Stimulated activated naive CD4-positive, alpha-beta T cell (primary cell): Measurements from ENCODE around the gene RPS6KB2.

Experiments
- DNase-seq, 6 experiments: peaks; one replicate each; lab custom pipeline; 2025; lab: John Stamatoyannopoulos, UW

Gene RPS6KB2

GRCh38 chr11:67429722-67430121 is 1.4 kb downstream of the RPS6KB2 start:
- DNase-seq = no peak

DNA sequence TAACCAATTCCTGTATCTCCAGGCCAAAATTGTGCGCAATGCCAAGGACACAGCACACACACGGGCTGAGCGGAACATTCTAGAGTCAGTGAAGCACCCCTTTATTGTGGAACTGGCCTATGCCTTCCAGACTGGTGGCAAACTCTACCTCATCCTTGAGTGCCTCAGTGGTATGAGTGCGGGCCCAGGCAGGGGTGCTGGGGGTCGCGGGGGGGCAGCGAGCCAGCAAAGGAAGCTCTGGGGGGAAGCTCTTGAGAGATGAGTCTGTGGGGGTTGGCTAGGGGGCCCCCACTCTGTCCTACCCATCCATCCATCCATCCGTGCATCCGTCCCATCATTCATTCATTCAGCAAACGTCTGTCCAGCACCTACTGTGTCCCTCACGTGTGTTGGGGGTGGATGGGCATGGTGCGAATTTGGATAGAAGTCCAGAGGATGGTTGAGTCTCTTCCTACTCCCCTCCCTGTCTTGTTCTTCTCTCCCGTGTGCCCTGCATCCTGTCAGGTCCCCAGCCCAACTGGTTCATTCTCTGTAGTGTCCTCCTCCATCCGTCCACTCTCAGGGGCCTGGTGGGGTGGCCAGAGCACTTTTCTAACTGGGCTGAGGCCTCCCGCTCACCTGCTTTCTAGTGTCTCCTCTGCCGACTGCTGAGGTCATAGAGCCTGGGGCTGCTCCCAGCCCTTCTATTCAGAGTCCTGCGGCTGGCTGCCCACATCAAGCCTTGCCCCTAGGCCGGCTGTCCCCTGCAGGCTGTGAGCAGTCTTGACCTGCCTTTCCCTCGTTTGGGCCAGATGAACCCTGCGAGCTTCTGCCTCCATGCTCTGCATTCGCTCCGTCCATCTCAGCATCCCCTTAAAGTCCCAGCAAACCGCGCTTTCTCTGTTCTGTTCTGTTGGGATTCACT is 3.3 kb downstream of the RPS6KB2 start:
- no peak for DNase-seq

DNA sequence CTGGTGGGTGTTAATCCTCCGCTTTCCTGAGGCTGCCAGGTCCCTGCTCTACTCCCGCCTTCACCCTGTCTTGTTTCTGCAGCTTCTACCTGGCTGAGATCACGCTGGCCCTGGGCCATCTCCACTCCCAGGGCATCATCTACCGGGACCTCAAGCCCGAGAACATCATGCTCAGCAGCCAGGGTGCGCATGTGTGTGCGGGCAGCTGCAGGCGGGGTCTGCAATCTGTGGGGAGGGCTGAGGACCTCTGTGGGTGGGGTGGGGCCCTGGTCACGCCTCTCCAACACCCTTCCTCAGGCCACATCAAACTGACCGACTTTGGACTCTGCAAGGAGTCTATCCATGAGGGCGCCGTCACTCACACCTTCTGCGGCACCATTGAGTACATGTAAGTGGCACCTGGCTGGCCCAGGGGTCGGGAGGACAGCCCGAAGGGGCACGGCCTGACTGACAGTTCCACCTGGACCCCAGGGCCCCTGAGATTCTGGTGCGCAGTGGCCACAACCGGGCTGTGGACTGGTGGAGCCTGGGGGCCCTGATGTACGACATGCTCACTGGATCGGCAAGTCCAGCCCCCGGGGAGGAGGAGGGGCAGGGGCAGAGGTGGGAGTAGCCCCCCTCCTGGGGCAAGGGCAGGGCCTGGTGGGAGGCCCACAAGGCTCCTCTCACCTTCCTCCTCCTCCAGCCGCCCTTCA is 4.5 kb downstream of the RPS6KB2 start:
- DNase-seq = no peak

DNA sequence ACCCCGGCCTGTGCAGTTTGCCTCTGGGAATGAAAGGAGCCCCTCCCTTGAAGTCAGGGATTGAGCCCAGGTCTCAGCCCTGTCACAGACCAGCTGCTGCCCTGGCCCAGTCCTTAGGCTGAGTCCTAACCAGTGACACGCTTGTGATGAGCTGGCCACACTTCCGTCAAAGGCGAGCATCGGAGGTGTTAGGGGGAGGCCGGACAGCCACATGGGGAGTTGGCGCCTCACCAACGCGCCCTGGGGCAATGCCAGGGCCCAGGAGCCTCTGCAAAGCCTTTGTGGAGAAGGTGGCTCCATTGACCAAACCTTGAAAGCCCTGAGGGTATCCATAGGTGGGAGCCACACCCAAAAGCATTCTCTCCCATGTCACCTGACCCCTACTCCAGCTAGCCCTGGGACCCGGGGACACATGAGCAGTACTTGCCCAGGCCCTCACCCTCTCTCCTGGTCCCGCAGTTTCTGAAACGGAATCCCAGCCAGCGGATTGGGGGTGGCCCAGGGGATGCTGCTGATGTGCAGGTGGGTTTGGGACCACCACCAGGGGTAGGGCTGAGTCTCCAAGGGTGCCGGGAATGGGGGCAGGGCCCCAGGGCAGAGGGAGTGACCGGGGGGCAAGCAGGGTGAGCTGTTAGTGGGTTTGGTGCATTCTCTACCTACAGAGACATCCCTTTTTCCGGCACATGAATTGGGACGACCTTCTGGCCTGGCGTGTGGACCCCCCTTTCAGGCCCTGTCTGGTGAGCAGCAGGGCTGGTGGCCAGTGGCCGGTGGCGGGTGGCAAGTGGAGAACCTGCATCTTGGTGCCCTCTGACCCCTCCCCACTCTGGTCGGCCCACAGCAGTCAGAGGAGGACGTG is 5.5 kb downstream of the RPS6KB2 start:
- no peak for DNase-seq

- DNase-seq = peak in 1 of 6 experiments; percentile 15
These were observed 6.1 kb downstream of the RPS6KB2 start for GRCh38 chr11:67434395-67434881.

DNA sequence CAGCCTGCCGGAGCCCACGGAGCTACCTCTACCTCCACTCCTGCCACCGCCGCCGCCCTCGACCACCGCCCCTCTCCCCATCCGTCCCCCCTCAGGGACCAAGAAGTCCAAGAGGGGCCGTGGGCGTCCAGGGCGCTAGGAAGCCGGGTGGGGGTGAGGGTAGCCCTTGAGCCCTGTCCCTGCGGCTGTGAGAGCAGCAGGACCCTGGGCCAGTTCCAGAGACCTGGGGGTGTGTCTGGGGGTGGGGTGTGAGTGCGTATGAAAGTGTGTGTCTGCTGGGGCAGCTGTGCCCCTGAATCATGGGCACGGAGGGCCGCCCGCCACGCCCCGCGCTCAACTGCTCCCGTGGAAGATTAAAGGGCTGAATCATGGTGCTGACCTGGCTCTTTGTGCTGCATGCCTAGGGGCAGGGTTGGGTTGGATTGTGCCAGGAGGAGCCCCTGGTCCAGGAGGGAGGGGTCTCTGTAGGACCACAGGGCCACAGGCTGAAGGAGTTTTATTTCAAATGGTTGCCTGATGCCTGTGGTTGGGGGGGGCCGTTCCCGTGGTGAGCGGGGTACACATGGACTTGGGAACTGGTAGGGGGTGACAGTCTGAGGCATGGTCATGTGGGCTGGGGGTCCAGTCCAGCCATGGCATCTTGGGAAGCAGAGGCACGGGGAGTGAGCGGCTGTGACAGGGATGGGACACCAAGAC is 6.9 kb downstream of the RPS6KB2 start:
- peak in 1 of 6 experiments; percentile 15 for DNase-seq

DNA sequence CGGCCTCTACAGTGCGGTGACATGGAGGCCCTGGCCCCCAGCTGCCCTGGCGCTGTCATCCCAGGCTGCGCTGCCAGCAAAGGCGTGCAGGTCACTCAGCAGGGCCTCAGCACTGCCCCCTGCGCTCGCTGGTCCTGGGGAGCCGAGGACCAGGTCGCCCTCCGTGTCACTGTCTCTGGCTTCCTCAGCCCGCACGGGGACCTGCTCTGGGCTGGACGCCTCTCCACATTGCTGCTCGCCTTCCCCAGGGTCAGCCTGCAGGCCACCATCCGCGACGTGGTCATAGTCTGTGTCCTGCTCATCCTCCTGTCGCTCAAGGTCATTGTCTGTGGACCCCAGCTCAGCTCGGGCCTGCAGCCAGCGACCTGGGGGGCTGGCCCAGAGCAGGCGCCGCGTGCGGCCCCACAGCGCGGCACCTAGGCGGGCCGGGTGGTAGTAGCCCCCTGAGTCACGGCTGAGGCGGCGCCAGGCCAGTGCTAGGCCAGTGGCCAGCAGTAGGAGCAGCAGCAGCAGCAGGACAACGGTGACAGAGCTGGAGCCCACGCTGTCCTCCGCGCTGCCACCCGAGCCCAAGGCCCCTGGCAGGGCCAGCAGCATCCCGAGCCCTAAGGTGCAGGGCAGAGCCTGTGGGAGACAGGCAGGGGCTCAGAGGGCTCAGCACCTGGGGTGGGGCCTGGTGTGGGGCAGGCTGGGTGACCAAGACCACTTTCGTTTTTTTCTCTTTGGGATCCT is 7.6 kb downstream of the RPS6KB2 start:
- DNase-seq = peak in 1 of 6 experiments; percentile 28

DNA sequence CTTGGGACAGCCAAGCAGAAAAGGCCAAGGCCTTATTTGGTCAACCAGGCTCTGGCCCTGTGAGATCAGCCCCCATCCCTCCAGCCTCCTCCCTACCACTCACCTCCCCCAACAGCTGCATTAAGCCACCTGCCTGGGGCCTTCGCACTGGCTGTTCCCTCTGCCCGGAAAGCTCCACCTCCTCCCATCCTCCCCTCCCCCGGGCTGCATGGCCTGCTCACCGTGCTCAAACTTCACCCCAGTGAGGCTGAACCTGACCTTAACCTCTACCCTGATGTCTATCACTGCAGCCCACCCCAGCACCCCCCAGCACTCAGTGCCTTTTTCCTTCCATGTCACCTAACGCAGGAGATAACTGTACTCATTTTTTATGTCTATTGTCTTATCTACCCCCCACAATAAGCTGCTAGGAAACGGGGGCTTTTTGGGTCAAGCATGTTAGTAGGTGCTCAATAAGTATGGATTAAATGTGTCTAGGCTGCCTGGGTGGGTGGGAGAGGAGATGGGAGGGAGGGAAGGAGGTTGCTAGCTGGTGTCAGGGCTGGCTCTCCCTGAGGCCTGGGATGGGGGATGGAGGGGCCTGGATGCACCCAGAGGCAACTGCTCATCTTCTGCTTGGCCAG is 8.3 kb downstream of the RPS6KB2 start:
- peak in 5 of 6 experiments; percentile 25 to 62 (median 44) for DNase-seq

DNA sequence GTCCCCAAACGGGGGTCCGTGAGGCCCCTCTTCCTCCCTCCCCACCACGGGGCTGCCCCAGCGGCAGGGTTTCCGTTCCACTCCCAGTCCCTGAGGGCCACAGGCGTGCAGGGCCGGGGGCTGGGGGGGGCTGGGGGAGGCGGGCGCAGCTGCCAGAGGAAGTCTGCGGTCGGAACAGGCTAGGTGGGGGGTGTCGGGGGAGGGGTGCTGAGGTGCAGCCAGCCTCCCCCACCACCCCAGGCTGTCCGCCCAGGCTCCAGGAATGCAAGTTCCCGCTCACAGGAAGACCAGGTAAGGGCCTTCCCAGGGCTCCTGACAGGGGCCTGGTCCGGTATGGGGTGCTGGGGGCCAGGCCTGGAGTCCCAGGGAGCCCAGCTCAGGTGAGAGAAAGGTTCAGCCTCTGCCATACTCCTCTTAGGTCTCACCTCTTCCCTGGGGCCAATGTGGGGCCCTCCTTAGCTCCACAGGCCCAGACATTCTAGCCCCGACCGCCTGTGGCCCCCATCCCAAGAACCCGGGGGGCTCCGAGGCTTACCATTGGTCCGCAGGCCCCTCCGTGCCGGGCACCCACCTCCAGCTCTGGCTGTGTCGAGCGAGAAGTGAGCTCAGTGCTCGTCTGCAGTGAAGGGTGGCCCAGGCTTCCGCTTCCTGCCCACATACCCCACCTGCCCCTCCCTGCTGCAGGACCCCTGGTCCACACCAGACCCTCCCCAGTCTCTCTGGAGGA is 9.0 kb downstream of the RPS6KB2 start, which contains the start of gene PTPRCAP:
Gene PTPRCAP (minus strand): TSS at position 601 of the 727 bp plus-strand sequence. CDS start 63 bp downstream, at position 538.
- DNase-seq = peak; percentile 70 to 88 (median 78)

DNA sequence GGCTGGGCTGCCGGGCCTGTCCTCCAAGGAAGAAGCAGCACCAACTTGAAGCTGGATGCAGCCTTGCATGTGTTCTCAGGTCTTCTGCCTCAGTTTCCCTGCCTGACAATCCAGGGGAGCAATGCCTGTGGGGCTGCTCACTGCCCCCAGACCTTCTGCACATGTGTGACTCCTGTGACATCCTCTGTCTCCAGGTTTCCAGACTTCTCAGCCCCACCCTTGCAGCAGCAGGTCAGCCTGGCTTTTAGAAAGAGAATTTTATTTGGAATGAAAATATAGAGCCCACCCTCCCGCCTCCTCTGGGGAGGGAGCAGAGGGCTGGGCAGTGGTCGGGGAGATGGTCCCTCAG is 9.5 kb downstream of the RPS6KB2 start:
- no peak for DNase-seq

DNA sequence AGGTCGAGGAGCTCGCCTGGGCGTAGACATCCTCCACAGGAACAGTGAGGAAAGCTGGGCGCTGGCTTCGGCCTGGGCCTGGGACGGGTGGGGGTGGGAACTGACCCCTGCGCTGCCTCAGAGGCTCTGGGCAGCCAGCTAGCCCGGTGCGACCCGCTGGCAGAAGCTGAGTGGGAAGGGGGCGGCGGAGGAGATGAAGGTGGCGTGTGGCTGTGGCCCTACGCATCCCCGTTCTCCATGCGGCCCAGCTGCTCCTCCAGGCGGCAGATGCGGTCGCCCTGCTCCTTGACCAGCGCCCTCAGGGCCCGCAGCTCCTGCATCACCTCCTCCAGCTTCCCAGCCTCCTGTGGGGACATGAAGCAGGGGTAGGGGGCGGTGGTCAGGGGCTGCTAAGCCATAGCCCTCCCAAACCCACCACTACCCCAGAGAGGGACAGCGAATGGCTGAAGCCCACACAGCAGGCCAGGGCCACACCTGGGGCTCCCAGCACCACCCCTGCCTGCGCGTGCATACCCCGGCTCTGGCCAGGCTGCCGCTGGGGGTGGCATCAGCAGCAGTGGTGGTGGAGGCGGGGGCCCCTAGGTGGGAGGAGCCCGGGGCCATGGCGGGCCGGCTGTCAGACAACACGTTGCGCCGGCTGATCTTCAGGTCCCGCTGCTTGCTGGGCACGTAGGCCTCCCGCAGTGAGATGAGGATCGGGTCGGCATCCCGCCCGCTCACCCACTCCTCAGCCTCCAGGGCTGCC is 10.0 kb downstream of the RPS6KB2 start:
- DNase-seq = peak; percentile 45 to 72 (median 64)

DNA sequence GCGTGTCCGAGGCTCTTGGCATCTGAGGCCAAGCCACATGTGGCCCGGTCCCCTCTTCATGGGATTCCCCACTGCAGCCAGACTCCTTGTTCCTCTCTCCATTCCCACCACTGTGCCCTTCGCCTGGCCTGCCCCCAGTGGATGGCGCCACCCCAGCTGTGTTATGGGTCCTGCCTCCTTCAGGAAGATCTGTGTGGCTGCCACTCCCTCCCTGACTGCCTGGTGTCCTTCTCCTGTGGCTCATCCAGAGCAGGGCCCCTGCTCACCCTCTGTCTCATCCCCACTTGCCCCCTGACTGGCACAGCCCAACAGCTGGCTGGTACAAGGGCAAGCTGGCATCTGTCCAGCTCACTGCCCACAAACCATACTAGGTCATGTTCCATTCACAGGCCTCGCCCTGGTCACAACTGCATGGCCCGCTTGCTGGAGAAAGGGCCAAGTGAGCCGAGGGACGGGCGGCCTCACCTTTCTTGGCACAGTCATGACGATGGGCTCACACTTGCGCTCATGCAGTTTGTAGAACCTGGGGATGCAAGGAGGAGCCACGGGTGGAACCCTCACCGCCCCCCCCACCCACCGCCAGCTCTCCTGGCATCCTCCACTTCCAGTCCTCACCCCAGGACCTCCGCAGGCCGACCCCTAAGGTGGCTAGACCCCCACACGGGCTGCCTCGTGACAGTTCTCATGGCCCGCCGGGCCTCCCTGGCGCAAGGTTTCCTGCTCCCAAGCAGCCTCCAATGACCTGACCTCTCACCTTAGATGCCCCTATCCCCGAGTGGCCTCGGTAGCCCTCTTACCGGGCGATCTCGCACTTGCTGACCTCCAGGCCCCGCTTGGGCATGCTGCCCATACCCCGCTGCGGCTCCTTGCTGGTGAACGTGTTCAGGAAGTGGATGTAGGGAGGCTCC is 11.3 kb downstream of the RPS6KB2 start:
- DNase-seq = peak in 5 of 6 experiments; percentile 20 to 53 (median 31)

GRCh38 chr11:67440229-67441097 is 12.2 kb downstream of the RPS6KB2 start:
- peak in 3 of 6 experiments; percentile 18 to 27 (median 24) for DNase-seq

DNA sequence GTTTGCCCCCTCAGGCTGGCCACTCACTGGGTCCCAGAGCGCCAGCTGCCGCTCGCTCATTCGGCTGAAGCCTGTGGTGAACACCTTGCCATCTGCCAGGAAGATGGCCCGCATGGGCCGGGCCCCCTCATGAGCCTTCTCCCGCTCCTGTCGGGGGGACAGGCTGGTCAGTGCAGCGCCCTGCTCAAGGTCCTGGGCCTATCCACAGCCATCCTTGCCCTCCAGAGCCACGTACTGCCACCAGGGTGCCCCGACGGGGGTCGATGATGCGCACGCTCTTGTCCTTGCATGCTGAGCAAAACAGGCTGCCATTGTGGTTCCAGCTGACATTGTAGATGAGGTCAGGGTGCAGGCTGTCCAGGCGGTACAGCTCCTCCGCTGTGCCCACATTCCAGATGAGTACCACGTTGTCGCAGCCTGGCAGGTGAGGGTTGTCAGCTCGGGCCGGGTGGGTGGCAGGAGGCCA is 12.8 kb downstream of the RPS6KB2 start:
- DNase-seq = peak in 2 of 6 experiments; percentile 16 to 19

DNA sequence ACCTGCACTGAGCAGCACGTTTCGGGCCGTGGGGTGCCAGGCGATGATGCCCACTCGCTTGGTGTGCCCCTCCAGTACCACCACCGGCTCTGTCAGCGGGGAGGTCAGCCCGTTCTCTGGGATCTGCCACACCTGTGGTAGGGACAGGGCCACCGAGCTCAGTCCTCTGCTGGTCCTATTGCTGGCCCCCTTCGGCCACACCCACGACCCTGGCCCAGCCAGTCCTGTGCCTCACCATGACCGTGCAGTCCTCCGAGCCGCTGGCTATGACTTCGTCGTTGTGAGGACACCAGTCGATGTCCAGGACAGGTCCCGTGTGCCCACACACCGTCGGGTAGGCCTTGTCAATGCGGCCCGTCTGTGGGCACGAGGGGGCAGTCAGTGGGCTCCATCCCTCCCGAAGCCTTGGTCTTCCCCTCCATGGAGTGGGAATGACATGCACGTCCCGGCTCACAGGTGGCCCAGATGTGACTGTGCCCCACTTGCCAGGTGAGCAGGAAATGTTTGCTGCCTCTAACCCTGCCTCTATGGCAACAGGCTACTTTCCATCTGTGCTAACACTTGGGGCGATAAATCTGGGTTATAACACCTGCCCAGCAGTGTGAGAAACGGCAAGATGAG is 13.5 kb downstream of the RPS6KB2 start:
- DNase-seq = peak in 5 of 6 experiments; percentile 8 to 52 (median 24)
